HEK293 (cell line): ENCODE data around the gene RGS6.

Experiments
- CTCF ChIA-PET: fragments of 350-600 bp; formaldehyde crosslinking; extraction: SDS; loops from one replicate; lab custom pipeline; 2021; ENCODE audit warnings: antibody characterized with exemption; lab: Yijun Ruan, JAX
- POLR2A ChIA-PET: fragments of 300-600 bp; formaldehyde crosslinking; extraction: SDS; loops from one replicate; lab custom pipeline; 2020; ENCODE audit warnings: antibody characterized with exemption, inconsistent platforms; lab: Yijun Ruan, JAX
- H3K27ac ChIP-seq: fragments of 200-500 bp; sonication (Bioruptor generic); 2 replicates; pipeline ENCODE4 v1.5.1; 2014; ENCODE audit warnings: low read depth, low read length, control low read depth, inconsistent platforms; ENCODE audit errors: extremely low read depth
- H3K36me3 ChIP-seq, 2 experiments: fragments of 200-500 bp in 1 of 2; sonication (Bioruptor generic) in 1 of 2; 1 replicate in 1 of 2; 2 replicates in 1 of 2; pipeline ENCODE4 v1.5.1; 2014 to 2017; ENCODE audit warnings: inconsistent platforms in 2 of 2, low read length in 2 of 2; ENCODE audit not compliant: control insufficient read depth in 2 of 2, insufficient read depth in 1 of 2
- H3K4me1 ChIP-seq: fragments of 200-500 bp; sonication (Bioruptor generic); 2 replicates; pipeline ENCODE4 v1.5.1; 2014; ENCODE audit warnings: mild to moderate bottlenecking, low read length, inconsistent platforms; ENCODE audit not compliant: control insufficient read depth, insufficient read depth
- H3K4me3 ChIP-seq: 2 replicates; pipeline ENCODE4 v1.5.1; 2011; ENCODE audit warnings: low read depth, mild to moderate bottlenecking, control low read depth, low read length, moderate library complexity
- H3K9me3 ChIP-seq: fragments of 200-500 bp; sonication (Bioruptor generic); 2 replicates; pipeline ENCODE4 v1.5.1; 2014; ENCODE audit warnings: low read depth, low read length, inconsistent platforms; ENCODE audit not compliant: control insufficient read depth, insufficient read depth
- PBX3 ChIP-seq: sonication (generic); formaldehyde crosslinking; IDR thresholded peaks from 2 replicates; pipeline ENCODE4 v1.8.1; 2022; ENCODE audit warnings: mild to moderate bottlenecking, moderate library complexity, missing genetic modification reagents
- PRDM4 ChIP-seq: fragments of 450-650 bp; formaldehyde crosslinking; IDR thresholded peaks from 2 replicates; pipeline ENCODE4 v1.5.1; 2017; ENCODE audit warnings: missing biosample characterization, missing genetic modification characterization
- PRDM6 ChIP-seq: fragments of 450-650 bp; formaldehyde crosslinking; IDR thresholded peaks from 2 replicates; pipeline ENCODE4 v1.5.1; 2017; ENCODE audit warnings: missing biosample characterization, missing genetic modification characterization
- ZBTB21 ChIP-seq: fragments of 450-650 bp; formaldehyde crosslinking; IDR thresholded peaks from 2 replicates; pipeline ENCODE4 v1.5.1; 2017; ENCODE audit warnings: missing biosample characterization, missing genetic modification characterization
- ZBTB26 ChIP-seq: fragments of 450-650 bp; formaldehyde crosslinking; optimal IDR thresholded peaks from 2 replicates; pipeline ENCODE3; 2016; ENCODE audit warnings: missing biosample characterization, mild to moderate bottlenecking, missing genetic modification characterization
- ZNF148 ChIP-seq: fragments of 450-650 bp; formaldehyde crosslinking; IDR thresholded peaks from 2 replicates; pipeline ENCODE4 v1.5.0; 2017; ENCODE audit warnings: missing biosample characterization, missing genetic modification characterization, borderline replicate concordance
- ZNF184 ChIP-seq: fragments of 450-650 bp; IDR thresholded peaks from 2 replicates; pipeline ENCODE4 v1.5.1; 2018; ENCODE audit warnings: missing biosample characterization, mild to moderate bottlenecking, missing genetic modification characterization
- ZNF335 ChIP-seq: fragments of 450-650 bp; formaldehyde crosslinking; conservative IDR thresholded peaks from 2 replicates; pipeline ENCODE4 v1.5.1; 2016; ENCODE audit warnings: missing biosample characterization, missing genetic modification characterization
- ZNF518A ChIP-seq: fragments of 450-650 bp; formaldehyde crosslinking; conservative IDR thresholded peaks from 2 replicates; pipeline ENCODE4 v1.5.1; 2016; ENCODE audit warnings: low read depth, missing biosample characterization, missing genetic modification characterization
- ZNF530 ChIP-seq: fragments of 450-650 bp; formaldehyde crosslinking; IDR thresholded peaks from 2 replicates; pipeline ENCODE4 v1.5.1; 2016; ENCODE audit warnings: low read depth, missing biosample characterization, missing genetic modification characterization
- ZNF549 ChIP-seq: fragments of 450-650 bp; IDR thresholded peaks from 2 replicates; pipeline ENCODE4 v1.5.1; 2018; ENCODE audit warnings: missing biosample characterization, missing genetic modification characterization, mild to moderate bottlenecking, inconsistent platforms, moderate library complexity
- ZNF621 ChIP-seq: fragments of 450-650 bp; formaldehyde crosslinking; IDR thresholded peaks from 2 replicates; pipeline ENCODE4 v1.5.1; 2017; ENCODE audit warnings: missing biosample characterization, missing genetic modification characterization
- ZNF843 ChIP-seq: fragments of 450-650 bp; formaldehyde crosslinking; IDR thresholded peaks from 2 replicates; pipeline ENCODE4 v1.5.1; 2016; ENCODE audit warnings: missing biosample characterization, missing genetic modification characterization
- ZSCAN18 ChIP-seq: fragments of 450-650 bp; formaldehyde crosslinking; IDR thresholded peaks from 2 replicates; pipeline ENCODE4 v1.5.1; 2016; ENCODE audit warnings: missing biosample characterization, missing genetic modification characterization

Gene RGS6

GRCh38 chr14:72052356-72052755 is 120.1 kb downstream of the RGS6 start (continued):
- TF ChIP-seq ZBTB26 (tag by site-specific recombination) (no peak), ZNF148 (no peak), ZNF184 (tag by site-specific recombination) (no peak), ZNF549 (no peak), ZSCAN18 (tag by site-specific recombination) (no peak), ZBTB21 (no peak), PRDM4 (tag by site-specific recombination) (no peak), ZNF843 (tag by site-specific recombination) (no peak)

GRCh38 chr14:72053651-72054050 is 121.4 kb downstream of the RGS6 start:
- Histone ChIP-seq H3K9me3 (no peaks in the 10 kb centered on the region), H3K36me3 (no peaks in the 10 kb centered on the region), H3K4me3 (no peak overlapping the region), H3K27ac (no peak overlapping the region), H3K4me1 (peaks cover 3% of the 10 kb centered on the region; the same call in 1 of the 2 replicates)
- TF ChIP-seq PRDM6, result no peak
- POLR2A ChIA-PET, result no interaction called here
- CTCF ChIA-PET, result no interaction called here

- Histone ChIP-seq H3K36me3 (no peaks in the 10 kb centered on the region), H3K9me3 (no peaks in the 10 kb centered on the region), H3K27ac (no peak overlapping the region), H3K4me3 (no peak overlapping the region), H3K4me1 (no peaks in the 10 kb centered on the region)
- CTCF ChIA-PET, result no interaction called here
- POLR2A ChIA-PET, result no interaction called here
- TF ChIP-seq PRDM4 (tag by site-specific recombination), result no peak
- TF ChIP-seq ZNF530 (tag by site-specific recombination), result no peak
- TF ChIP-seq ZNF335, result no peak
- no peak for TF ChIP-seq ZNF621 (tag by site-specific recombination)
- TF ChIP-seq PBX3 (CRISPR knock-in tag), result no peak
- TF ChIP-seq ZNF518A, result no peak
Measured at GRCh38 chr14:72054911-72055310, 122.7 kb downstream of the RGS6 start.
